Gastrocnemius medialis (tissue), 4 donors: ENCODE data around the gene AIMP1.

ENCODE experiments used
- CTCF ChIP-seq, 5 experiments: fragments of 450-650 bp in 3 of 5; fragments of 200-600 bp in 2 of 5; sonication (generic) in 2 of 5; IDR thresholded peaks in 4 of 5; conservative IDR thresholded peaks in 1 of 5; 1 replicate in 4 of 5; 2 replicates in 1 of 5; pipeline ENCODE4 v1.5.1; 2016 to 2019; ENCODE audit warnings: antibody characterized with exemption in 5 of 5, mild to moderate bottlenecking in 3 of 5, moderate library complexity in 3 of 5
- POLR2A ChIP-seq, 2 donors: fragments of 450-650 bp; IDR thresholded peaks; one replicate each; pipeline ENCODE4 v1.6.1; 2017; ENCODE audit warnings: antibody characterized with exemption in 2 of 2, mild to moderate bottlenecking in 2 of 2, moderate library complexity in 2 of 2

- no peak for TF ChIP-seq POLR2A (IDR thresholded peaks at IDR 0.05)
- TF ChIP-seq CTCF (IDR thresholded peaks at IDR 0.05 in 4 of 5, conservative IDR thresholded peaks at IDR 0.05 in 1 of 5), result no peak
Measured at GRCh38 chr4:106344647-106344970, 28.3 kb downstream of the AIMP1 start.
